Adrenal gland (tissue), 12 donors: ENCODE measurements around the gene ANKRD11. TPM values are rescaled to one million over a fixed set of nuclear protein-coding genes. Genes with fewer than 3 reads are reported as not detected.

Experiments used
- DNase-seq, 7 donors: peaks; one replicate each; pipeline ENCODE4 v3.0.0-alpha.2; 2019 to 2020
- H3K27ac ChIP-seq, 5 donors: fragments of 200-600 bp; sonication (generic) in 4 of 5; 1 replicate in 3 of 5; 2 replicates in 2 of 5; pipeline versions ENCODE4 v1.5.1 to v1.8.0; 2016 to 2020; ENCODE audit warnings: mild to moderate bottlenecking in 1 of 5
- H3K27me3 ChIP-seq: fragments of 200-600 bp; 2 replicates; pipeline ENCODE4 v1.8.0; 2021
- H3K36me3 ChIP-seq, 2 donors: fragments of 200-600 bp; replicated peaks in 1 of 2; 1 replicate in 1 of 2; 2 replicates in 1 of 2; pipeline versions ENCODE4 v1.5.1 to v1.8.0; 2018 to 2022
- H3K4me1 ChIP-seq, 2 donors: fragments of 200-600 bp; replicated peaks in 1 of 2; 1 replicate in 1 of 2; 2 replicates in 1 of 2; pipeline versions ENCODE4 v1.5.1 to v1.8.0; 2018 to 2021
- H3K4me3 ChIP-seq, 4 donors: fragments of 200-600 bp; sonication (generic) in 3 of 4; one replicate each; pipeline ENCODE4 v1.5.1; 2016 to 2018
- H3K9me3 ChIP-seq, 3 donors: fragments of 200-600 bp; sonication (generic) in 1 of 3; replicated peaks in 1 of 3; 1 replicate in 2 of 3; 2 replicates in 1 of 3; pipeline versions ENCODE4 v1.5.1 to v1.8.0; 2016 to 2021
- CTCF ChIP-seq, 6 experiments: fragments of 450-650 bp in 4 of 6; fragments of 200-600 bp in 2 of 6; sonication (generic) in 1 of 6; IDR thresholded peaks; 1 replicate in 5 of 6; 2 replicates in 1 of 6; pipeline versions ENCODE4 v1.5.1 to v1.8.0; 2016 to 2021; ENCODE audit warnings: antibody characterized with exemption in 6 of 6, mild to moderate bottlenecking in 2 of 6, moderate library complexity in 1 of 6
- POLR2A ChIP-seq, 2 donors: fragments of 450-650 bp; IDR thresholded peaks; one replicate each; pipeline ENCODE4 v1.6.1; 2017; ENCODE audit warnings: antibody characterized with exemption in 2 of 2, mild to moderate bottlenecking in 2 of 2, moderate library complexity in 1 of 2
- WGBS, 4 donors: extraction: QIAGEN DNeasy Blood & Tissue Kit in 2 of 4; methylation state at CpG; one replicate each; pipeline versions ENCODE4 v1.1.5 to v1.1.7; 2013 to 2017; 5-methylcytosine and 5-hydroxymethylcytosine counted together
- intact Hi-C, 2 donors: fragments of 100-400 bp; cut with DNase I; formaldehyde crosslinking; loops; one replicate each; pipeline versions ENCODE4 v1.14.1 to v1.15.0; 2022 to 2023
- polyA plus RNA-seq, 3 donors: library from polyadenylated mRNA; stranded (reverse); fragments of 200-250 nt in 2 of 3; fragments of 350-450 nt in 1 of 3; fragmentation: Illumina TruSeq in 1 of 3; extraction: RNeasy Lipid Tissue Mini Kit (QIAGEN cat#74804) in 1 of 3; gene quantifications; one replicate each; pipeline ENCODE4 v1.2.3, GENCODE V29; 2013 to 2014
- total RNA-seq, 9 donors: library from RNA; depleted of rRNA in 4 of 9; stranded (reverse); fragments of >200 nt in 4 of 9; fragments of 120-200 nt in 1 of 9; fragmentation: NEBNext Ultra II Directional in 1 of 9; extraction: Animal tissue kit (Norgen Biotek cat#: 25700) in 1 of 9; gene quantifications; one replicate each; pipeline versions ENCODE4 v1.1.0 to v1.2.4, GENCODE V29; 2013 to 2023
- donor health status: healthy with polysubstance abuse.
- donor health status: Bipolar disorder and iron deficiency.
- donor health status: DM: yes; HTN: yes; CAD: no.
- donor health status: DM: no; HTN: no; CAD: no.
- donor health status: DM: no; HTN: no; CAD: no.
- donor health status: DM: yes; HTN: yes; CAD: no.

ANKRD11 gene
- total and polyA plus RNA-seq, 12 donors: 29.7 to 127 (median 80.1) TPM

- no peaks in the 10 kb centered on the region for H3K9me3 ChIP-seq
- no peak overlapping the region for H3K27ac ChIP-seq
- WGBS, 4 donors: 78 to 84% (median 81%) methylated on average over 2 of the region's 2 CpGs
- H3K27me3 ChIP-seq: no peaks in the 10 kb centered on the region
- H3K4me1 ChIP-seq: peaks cover 10 to 11% of the 10 kb centered on the region in 2 donors
- H3K36me3 ChIP-seq: no peaks in the 10 kb centered on the region
- intact Hi-C loops: no loop called here
- no peak for DNase-seq
- H3K4me3 ChIP-seq: no peak overlapping the region
- no peak for TF ChIP-seq CTCF (IDR thresholded peaks at IDR 0.05)
- no peak for TF ChIP-seq POLR2A (IDR thresholded peaks at IDR 0.05)
Measured at GRCh38 chr16:89458967-89459366, 31.4 kb downstream of the ANKRD11 start.

GRCh38 chr16:89458551-89458950 is 31.8 kb downstream of the ANKRD11 start:
- no peak for TF ChIP-seq CTCF (IDR thresholded peaks at IDR 0.05)
- no peak for TF ChIP-seq POLR2A (IDR thresholded peaks at IDR 0.05)

GRCh38 chr16:89456419-89456959 is 33.9 kb downstream of the ANKRD11 start:
- intact Hi-C loops: no loop called here
- Histone ChIP-seq H3K27ac (no peak overlapping the region), H3K9me3 (no peaks in the 10 kb centered on the region), H3K36me3 (no peaks in the 10 kb centered on the region), H3K4me3 (no peak overlapping the region), H3K27me3 (no peaks in the 10 kb centered on the region), H3K4me1 (peaks cover 14 to 26% of the 10 kb centered on the region in 2 donors)
- WGBS, 4 donors: 80% methylated on average over 12 of the region's 12 CpGs
- DNase-seq: no peak
- TF ChIP-seq CTCF (IDR thresholded peaks at IDR 0.05) (no peak), POLR2A (IDR thresholded peaks at IDR 0.05) (no peak)

More at GRCh38 chr16:89458551-89458950, 31.8 kb downstream of the ANKRD11 start:
- no peak for DNase-seq
- Histone ChIP-seq H3K4me1 (peaks cover 14 to 15% of the 10 kb centered on the region in 2 donors), H3K4me3 (no peak overlapping the region), H3K9me3 (no peaks in the 10 kb centered on the region), H3K27ac (no peak overlapping the region), H3K27me3 (no peaks in the 10 kb centered on the region), H3K36me3 (no peaks in the 10 kb centered on the region)
- intact Hi-C loops: no loop called here
- whole genome bisulfite sequencing, 4 donors: 76 to 83% (median 76%) methylated on average over 7 of the region's 7 CpGs

- 91 to 98% (median 95%) methylated on average over 2 of the region's 2 CpGs for WGBS, 4 donors
- intact Hi-C loops: no loop called here
- H3K4me1 ChIP-seq: peaks cover 15 to 28% of the 10 kb centered on the region in 2 donors
Measured at GRCh38 chr16:89455692-89456091, 34.7 kb downstream of the ANKRD11 start.

More at GRCh38 chr16:89455692-89456091, 34.7 kb downstream of the ANKRD11 start:
- H3K27ac ChIP-seq: no peak overlapping the region
- DNase-seq: no peak
- no peak for TF ChIP-seq POLR2A (IDR thresholded peaks at IDR 0.05)
- no peak for TF ChIP-seq CTCF (IDR thresholded peaks at IDR 0.05)
- H3K27me3 ChIP-seq: no peaks in the 10 kb centered on the region
- H3K9me3 ChIP-seq: no peaks in the 10 kb centered on the region
- H3K4me3 ChIP-seq: no peak overlapping the region
- H3K36me3 ChIP-seq: no peaks in the 10 kb centered on the region
